ENCODE results near the gene MTG2.

The MTG2 gene

DNA sequence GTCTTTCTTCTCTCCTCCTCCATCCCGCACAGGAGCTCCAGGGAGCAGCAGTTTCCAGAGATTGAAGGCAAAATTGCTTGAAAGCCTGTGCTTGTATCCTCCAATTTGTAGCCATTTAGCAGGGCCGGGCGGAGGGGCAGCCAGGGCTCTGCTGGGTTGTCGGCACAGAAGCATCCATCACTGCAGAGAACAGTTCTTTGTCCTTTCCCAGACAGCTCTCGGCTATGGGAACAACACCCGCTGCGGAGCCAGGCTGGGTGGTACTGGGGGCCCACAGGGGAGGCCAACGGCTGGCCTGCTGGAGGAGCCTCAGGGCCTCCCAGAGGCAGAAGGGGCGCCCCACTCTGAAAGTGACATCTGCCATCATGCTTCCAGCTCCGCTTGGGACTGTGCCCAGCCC is 29.5 kb downstream of the MTG2 start:
- Histone ChIP-seq H3K27ac (no peak overlapping the region), H3K4me3 (no peak overlapping the region)
- TF ChIP-seq, protein P1, sequence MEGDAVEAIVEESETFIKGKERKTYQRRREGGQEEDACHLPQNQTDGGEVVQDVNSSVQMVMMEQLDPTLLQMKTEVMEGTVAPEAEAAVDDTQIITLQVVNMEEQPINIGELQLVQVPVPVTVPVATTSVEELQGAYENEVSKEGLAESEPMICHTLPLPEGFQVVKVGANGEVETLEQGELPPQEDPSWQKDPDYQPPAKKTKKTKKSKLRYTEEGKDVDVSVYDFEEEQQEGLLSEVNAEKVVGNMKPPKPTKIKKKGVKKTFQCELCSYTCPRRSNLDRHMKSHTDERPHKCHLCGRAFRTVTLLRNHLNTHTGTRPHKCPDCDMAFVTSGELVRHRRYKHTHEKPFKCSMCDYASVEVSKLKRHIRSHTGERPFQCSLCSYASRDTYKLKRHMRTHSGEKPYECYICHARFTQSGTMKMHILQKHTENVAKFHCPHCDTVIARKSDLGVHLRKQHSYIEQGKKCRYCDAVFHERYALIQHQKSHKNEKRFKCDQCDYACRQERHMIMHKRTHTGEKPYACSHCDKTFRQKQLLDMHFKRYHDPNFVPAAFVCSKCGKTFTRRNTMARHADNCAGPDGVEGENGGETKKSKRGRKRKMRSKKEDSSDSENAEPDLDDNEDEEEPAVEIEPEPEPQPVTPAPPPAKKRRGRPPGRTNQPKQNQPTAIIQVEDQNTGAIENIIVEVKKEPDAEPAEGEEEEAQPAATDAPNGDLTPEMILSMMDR (IDR thresholded peaks at IDR 0.05) = no peak
- no peak for DNase-seq (ENCODE audit: low spot score)

DNA sequence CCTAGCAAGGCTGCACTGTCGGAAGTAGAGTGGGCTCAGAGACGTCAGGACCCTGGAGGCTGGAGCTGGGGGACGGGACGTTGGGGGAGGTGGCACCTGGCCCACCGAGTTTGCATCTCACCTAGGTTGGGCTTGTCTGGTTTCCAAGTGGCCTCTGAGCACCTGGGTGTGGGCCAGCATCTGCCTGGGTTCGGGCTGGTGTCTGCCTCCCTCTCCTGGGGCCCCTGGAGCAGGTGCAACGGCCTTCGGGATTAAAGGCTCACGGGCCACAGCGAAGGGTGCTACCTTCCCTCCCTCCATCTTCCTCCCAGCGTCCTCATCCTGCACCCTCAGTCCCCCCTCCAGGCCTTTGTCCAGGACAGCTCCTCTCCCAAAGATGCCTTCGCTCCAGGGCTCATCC is 31.2 kb downstream of the MTG2 start:
- no peak overlapping the region for H3K4me3 ChIP-seq
- TF ChIP-seq, protein P1 (IDR thresholded peaks at IDR 0.05) = no peak
- no peak overlapping the region for H3K27ac ChIP-seq
- no peak for DNase-seq (ENCODE audit: low spot score)

DNA sequence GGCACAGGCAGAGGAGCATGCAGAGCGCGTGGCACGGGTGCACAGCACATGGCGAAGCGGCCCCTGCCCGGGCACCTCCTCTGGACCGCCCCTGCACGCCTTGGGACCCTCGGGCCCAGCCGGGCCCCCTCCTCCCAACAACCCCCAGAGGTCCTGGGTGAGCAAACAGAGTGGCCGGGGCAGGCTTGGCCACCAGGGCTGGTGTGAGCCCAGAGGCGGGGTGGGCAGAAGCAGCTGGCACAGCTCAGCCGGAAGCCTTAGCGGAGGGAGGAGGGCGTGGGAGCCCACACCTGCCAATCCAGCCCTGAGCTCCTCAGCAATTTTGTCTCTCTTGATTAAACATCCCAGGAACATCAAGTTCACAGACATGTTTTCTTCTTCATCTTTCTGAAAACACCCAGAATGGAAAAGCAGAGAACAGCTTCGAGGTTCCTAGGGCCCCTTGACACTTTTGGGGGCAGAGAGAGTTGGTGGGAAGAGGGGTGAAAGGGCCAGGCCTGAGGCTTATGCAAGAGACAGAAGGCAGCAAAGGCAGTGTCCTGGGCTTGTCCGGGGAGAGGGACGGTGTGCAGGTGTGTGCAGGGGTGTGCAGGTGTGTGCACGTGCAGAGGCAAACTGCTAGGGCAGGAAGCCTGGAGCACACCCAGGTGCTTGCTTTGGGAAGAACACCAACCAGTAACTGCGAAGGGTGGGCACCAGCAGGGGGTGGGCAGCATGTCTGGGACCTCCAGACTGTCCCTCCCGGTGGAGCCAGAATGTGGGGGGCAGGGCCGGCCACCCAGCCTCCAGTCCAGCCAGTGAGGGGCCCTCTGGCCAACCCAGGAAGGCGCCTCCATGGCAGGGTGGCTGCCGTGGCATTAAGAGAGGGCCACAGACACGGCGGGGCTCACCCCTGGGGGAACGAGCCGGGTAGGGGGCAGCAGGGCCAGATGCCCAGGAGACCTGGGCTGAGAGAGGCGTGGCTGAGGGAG is 32.5 kb downstream of the MTG2 start:
- no peak for DNase-seq (ENCODE audit: low spot score)
- H3K27ac ChIP-seq = no peak overlapping the region
- TF ChIP-seq, protein P1 (IDR thresholded peaks at IDR 0.05) = no peak
- no peak overlapping the region for H3K4me3 ChIP-seq

DNA sequence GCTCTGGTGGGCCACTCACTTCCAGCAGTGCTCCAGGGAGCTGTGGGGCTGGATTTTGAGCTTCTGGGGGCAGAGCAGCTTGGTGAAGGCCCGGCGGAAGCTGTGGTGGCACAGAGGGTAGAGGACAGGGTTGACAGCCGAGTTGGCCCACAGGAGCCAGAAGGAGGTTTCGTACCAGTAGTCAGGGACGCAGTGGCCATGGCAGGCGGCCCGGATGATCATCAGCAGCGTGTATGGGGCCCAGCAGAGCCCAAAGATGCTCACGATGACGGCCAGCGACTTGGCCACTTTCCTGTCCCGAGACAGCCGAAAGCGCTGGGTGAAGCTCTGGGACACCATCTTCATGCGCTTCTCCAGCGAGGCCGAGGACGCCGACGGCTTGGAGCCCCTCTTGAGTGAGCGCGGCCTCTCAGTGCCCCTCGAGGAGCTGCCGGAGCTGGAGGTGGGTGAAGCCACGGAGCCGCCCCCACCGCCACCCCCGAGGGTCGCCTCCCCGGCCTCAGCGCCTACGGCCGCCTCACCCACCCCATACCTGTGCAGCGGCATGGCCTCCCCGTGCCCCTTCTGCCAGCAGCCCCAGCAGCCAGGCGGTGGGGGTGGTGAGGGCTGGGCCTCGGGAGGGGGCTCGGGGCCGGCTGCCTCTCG is 33.3 kb downstream of the MTG2 start:
- no peak for DNase-seq (ENCODE audit: low spot score)
- no peak overlapping the region for H3K4me3 ChIP-seq
- H3K27ac ChIP-seq = no peak overlapping the region
- TF ChIP-seq, protein P1 (IDR thresholded peaks at IDR 0.05) = no peak

DNA sequence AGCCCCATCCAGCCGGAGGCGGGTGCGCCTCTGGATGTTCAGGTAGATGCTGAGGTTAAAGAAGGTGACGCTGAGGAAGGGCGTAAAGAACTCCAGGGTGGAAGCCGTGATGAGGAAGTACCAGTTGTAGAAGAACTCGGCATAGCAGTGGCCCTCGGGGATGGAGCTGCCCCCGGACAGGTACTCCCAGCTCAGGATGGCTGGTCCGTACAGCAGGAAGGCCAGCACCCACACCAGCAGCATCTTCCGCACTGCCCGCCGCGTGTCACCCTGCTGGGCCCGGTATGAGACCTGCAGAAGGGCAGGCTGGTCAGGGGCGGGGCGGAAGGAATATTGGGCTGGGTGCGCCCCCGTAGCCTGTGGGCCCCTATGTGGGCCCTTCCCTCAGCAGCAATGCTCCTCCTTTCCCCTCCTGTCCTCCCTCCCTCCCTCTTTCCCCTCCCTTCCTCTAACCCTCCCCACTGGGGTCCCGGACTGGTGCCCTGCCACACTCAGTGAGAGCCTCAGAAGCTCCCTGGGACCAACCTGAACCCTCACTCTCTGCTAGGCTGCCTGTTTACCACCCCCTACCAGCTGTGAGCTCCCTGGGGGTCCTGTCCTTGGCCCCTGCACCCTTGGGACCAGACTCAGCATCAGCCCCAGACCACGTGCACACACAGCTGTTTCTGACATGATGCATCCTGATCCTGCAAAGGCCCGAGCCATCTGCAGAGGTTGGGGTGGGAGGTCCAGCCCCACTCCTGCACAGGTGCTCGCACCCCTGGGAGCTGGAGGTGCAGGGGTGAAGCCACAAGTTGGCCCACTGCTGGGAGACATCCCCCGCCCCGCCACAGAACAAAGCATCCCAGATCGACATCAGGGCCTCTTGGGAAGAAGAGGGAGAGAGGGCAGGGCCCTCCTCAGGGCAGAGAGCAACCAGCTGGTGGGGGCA is 34.1 kb downstream of the MTG2 start:
- TF ChIP-seq, protein P1 (IDR thresholded peaks at IDR 0.05) = no peak
- Histone ChIP-seq H3K27ac (no peak overlapping the region), H3K4me3 (no peak overlapping the region)
- DNase-seq (ENCODE audit: low spot score) = no peak

DNA sequence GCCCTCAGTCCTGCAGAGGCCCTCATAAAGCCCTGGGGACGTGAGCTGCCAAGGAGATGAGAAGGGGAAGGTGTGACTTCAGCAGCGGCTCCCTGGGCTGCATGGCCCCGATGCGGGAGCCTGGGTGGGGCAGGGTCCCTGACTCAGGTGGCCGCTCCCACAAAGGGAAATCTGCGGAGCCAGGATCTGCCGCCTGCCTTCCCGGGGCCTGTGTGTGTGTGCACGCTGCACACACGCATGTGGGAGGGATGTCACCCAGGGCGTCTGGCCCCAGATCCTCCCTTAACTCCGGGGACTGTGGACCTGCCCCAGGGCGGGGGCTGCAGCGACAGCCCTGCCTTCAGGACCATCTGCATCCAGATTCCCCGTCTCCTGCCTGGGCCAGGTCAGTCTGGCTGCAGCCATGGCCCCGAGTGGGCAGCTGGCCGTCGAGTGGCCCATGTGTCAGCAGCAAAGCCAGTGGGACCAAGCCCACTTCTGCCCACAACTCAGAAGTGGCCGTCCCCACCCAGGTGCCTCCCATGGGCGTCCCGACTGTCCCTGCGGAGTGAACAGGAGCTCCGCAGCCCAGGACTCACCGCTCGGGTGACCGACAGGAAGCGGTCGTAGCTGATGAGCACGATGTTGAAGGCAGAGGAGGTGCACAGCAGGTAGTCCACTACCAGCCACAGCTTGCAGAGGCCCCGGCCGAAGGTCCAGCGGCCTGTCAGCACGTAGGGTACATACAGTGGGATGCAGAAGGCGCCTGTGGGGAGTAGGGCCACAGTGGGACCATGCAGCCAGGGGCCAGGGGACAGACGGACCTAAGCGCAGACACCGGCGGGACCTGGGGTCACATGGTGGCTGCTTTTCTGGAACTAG is 35.3 kb downstream of the MTG2 start:
- H3K27ac ChIP-seq = no peak overlapping the region
- no peak for DNase-seq (ENCODE audit: low spot score)
- TF ChIP-seq, protein P1 (IDR thresholded peaks at IDR 0.05) = no peak
- no peak overlapping the region for H3K4me3 ChIP-seq
